Measurements from ENCODE around the gene PRR30.

Gene PRR30

DNA sequence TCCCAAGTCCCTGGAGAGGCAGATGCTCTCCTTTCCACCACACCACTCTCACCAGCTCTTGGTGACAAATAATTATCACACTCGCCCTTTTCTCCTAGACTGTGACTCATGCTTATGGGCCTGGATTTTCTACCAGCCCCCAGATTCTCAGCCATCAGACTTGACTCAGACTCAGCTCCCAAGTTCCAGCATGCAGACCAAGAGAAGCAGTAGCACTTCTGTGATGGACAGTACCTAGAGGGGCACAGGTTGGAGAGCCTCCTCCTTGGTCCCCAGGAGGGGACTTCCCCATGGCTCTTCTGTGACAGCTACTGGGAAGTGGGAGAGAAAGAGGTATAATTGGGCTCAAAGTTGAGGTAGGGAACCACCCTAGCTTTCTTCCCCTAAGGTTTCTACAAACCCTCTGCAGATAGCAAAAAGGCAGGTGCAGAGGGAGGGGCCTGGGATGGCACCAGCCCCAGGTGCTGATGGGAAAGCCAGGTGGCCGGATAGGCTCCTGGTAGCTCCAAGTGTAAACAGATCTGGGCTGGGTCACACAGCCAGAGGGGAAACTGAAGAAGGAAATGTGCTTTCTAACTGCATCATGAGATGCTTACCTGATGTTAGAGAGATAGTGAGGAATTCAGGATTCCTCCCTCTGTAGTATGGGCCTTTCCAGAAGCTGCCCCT, 13.7 kb upstream of the PRR30 start:
- no peak for FAIRE-seq

DNA sequence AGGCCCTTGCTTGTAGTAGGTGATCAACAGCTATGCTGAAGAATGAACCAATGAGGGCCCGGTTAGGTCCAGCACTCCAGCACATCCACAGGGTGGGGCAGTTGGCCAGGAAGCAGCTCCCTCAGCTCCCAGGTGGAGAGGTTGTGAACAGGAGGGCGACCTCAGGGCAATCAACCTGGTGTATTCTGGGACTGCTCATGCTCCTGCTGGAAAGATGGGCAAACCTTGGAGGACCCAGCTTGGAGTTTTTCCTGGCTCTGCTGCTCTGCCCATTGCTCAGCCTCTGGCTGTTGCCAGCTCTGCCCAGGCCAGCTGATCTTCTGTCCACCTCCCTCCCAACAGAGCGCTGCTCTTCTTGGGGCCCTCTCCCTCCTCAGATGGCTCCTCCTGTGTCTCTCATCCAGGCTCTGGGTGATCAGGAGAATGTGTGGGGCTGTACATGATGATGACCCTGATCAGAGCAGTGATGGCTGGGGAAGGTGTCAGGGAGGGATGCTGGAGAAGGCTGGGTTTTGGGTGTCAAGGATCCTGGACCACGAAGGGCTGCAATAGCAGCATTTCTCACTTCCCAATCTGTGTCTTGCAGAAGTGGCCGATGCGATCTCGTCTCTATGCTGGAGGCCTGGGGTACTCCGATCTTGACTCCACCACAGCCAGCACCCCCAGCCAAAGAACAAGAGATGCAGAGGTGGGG, 13.0 kb upstream of the PRR30 start:
- no peak for FAIRE-seq

DNA sequence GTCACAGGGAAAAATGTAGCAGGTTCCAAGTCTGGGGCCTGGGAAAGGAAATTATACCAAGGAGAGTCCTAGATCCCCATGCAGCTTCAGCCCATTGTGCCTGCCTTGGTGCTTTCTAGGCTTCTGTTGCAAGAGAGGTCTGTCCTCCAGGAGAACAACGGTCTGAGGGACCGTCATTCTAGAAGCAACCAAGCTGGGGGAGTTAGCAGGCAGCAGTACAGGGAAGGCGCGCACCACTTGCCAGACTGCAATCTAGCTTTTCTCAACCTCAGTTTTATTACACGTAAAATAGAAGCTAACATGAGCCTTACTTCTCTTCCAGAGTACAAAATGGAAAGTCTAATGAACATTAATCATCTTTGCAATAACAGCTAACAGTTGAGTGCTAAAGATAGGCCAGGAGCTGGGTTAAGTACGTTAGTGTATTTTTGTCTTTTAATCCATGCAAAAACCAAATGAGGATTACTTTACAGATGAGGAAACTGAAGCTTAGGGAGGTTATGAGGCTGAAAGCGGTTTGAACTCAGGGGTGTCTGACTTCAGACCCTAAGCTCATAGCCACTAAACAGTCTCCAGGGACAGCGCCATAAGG, 11.5 kb upstream of the PRR30 start:
- no peak for FAIRE-seq

DNA sequence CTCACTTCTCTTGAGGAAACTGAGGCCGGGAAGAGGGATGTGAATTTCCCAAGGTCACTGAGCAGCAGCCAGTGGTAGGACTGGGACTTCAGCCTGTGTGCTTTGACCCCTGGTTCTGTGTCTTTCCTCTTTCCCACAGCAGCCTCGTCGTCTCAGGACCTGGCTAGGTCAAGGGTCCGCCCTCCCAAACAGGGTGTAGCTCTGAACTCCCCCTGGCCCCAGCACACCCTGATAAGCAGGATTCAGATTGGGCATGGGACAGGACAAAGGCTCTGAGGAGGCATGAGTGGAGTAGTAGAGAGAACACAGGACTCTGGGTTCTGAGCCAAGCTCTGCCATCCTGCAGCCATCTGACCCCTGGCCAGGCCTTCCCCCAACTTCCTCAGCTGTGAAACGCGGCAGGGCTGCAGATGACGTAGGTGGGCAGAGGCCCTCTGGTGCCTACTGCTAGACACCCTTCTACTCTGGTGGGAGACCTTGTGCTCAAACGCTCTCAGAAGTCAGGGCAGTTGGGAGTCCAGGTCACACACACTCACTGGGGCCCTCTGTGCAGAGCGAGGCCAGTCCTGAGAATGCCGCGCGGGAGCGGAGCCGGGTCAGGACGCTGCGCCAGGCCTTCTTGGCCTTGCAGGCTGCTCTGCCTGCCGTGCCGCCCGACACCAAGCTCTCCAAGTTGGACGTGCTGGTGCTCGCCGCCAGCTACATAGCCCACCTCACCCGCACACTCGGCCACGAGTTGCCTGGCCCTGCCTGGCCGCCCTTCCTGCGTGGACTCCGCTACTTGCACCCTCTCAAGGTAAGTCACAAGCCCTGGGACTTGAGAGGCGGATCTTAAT, 10.6 kb upstream of the PRR30 start:
- FAIRE-seq: no peak

DNA sequence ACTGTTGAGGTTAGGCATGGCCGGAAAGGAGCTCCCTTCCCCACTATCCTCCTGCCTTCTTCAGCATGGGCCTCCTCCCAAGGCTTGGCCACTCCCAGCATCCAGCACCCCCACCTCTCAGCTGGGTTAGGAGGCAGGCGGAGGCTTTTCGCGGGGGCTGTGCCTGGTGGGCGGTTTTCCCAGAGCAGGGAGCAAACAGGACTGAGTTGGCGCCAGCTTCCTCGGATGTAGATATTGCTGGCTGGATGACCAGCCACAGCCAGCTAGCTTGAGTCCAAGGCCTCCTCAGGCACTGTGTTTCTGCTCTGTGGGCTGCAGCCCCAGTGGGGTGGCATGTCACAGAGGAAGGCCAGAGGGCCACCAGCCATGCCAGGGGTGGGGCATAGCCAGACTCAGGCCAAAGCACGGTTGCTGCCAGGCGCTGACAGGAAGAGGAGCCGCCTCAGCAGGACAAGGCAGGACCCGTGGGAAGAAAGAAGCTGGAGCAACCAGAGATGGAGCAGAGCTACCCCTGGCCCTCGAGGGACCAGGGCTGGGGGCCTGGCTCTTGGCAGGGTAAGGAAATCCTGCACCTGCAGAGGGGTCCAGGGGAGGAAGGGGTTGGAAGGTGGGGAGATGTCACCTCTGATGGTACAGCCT, 9.7 kb upstream of the PRR30 start, which contains the start of gene TCF23:
TSS of gene TCF23 (plus strand) at position 204 of the 639 bp plus-strand sequence. CDS start at position 334, 130 bp downstream.
- FAIRE-seq: no peak

DNA sequence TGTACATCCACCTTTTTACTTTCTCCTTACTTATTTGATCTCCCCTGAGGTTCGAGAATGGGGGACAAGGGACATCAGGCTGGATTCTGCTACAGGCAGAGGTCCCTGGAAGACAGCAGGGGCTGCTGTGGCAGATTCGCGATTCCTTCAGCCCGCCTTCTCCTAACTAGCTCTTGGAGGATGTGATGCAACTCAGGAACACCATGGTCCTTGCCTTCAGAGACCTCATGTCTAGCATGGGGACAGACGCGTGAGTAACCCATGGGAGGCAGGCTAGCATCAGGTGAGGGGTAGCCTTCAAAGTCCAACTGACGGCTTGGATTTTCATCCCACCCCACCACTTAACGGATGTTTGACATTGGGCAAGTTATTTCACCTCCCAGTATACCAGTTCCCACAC, 8.7 kb upstream of the PRR30 start:
- FAIRE-seq: no peak

DNA sequence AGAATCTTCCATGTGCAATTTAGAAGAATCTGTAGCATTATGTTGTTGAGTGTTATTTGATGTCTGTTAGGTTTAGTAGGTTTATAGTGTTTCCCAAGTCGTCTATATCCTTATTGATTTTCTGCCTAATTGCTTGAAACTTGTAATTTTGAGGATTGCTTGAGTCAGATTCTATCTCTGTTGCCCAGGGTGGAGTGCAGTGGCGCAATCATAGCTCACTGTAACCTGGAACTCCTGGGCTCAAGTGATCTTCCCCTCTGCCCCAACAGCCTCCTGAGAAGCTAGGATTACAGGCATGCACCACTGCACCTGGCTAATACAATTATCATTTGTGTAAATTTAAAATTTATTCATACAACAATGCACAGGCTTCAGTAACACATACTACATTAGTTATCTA, 6.5 kb upstream of the PRR30 start:
- FAIRE-seq: no peak

DNA sequence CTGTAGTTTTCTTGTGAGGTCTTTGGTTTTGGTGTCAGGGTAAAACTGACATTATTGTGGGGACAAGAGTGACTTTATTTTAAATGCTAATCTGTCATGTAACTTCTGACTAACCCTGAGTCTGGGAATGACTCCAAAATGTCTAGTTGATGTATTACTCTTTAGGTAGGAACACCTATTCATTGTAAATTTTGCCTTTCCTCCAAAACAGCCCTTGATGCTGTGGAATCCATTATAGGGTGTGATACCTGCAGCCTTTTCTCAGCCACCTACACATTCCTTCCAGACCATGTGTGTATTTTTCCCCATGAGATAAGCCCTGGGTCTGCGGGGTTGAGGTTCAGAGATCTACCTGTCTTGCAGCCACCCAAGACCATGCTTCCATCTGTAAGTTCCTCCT, 4.1 kb upstream of the PRR30 start:
- no peak for FAIRE-seq

DNA sequence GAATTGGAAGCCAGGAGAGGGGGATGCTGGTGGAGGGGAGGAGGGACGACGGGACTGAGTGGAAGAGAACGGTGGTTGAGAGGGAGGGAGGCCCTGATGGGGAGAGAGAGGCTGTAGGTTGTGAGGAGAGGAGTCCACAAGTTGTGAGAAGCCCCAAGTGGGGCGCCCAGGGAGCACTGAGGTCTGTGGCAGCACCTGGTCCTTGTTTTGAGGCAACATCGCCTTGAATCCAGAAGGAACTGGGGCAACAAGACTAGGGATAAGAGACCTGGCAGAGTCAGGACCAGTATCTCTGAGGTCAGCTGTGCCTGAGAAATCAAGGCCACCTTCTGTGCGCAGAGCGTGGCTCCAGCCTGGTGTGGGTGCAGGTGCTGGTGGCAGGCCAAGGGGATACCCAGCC, 1.1 kb downstream of the PRR30 start:
- FAIRE-seq: no peak

DNA sequence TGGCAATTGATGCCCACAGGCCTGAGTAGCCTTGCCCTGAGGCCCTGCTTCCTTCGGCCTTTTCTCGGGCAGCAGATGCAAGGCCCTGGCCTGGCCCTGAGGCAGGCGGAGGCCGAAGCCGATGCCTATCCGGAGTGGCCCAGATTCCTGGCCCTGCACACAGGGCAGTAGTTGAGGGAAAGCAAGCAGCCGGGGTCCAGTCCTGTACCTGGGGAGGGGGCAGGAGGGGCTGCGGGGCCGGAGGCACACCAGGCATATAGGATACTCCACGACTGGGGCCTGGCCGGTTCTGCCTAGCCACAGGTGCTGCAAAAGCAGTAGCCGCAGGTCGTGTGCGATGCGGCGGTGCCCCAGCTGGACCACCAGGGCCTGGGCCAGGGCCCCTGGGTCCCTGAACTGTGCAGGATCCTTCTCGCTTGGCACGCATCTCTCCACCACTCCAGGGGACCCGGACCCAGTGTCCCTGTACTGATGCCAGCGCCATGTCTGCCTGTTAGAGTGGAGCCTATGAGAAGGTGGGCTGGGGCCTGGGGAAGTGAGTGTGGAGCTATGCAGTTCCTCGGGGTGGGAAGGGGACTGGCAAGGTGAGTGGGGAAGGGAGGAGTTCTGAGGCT, 1.8 kb downstream of the PRR30 start:
- no peak for FAIRE-seq

DNA sequence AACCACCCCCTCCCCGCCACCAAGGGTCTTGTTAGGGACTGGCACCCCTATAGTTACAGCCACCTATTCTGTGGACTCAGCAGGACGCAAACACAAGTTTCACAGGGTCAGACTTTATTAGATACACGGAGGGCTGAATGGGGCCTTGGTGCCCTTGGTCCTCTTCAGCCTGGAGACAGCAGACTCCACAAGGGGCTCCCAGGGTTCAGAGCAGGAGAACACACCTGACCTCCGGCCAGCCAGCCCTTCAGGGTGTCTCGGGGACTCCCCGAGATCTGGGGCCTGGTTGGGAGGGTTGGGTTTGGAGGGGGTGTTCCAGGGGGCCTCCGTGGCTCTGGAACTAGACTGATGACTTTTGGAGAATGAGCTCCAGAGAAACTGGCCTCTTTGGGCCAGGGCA, 2.5 kb downstream of the PRR30 start:
- no peak for FAIRE-seq

DNA sequence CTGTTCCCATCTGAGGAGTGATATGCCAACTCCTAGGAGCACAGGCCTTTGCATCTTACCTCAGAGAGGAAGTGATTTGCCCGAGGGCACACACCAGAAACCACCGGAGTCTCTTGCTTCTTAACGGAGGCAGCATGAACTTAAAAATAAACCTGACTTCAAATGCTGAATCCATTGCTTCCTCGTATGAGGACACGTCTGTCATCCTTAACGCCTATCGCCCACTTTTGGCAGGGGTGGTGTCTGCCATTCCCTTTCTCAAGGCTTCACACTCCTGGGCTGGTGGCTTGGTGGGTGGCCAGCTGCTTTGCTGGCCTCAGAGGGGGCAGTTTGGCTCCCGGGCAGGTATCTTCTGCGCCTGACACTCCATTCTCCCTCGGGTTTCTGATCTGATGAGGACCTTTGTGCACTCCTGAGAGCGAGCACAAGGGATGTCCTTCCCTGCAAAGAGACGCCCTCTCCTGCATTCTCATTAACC, 3.7 kb downstream of the PRR30 start:
- no peak for FAIRE-seq

DNA sequence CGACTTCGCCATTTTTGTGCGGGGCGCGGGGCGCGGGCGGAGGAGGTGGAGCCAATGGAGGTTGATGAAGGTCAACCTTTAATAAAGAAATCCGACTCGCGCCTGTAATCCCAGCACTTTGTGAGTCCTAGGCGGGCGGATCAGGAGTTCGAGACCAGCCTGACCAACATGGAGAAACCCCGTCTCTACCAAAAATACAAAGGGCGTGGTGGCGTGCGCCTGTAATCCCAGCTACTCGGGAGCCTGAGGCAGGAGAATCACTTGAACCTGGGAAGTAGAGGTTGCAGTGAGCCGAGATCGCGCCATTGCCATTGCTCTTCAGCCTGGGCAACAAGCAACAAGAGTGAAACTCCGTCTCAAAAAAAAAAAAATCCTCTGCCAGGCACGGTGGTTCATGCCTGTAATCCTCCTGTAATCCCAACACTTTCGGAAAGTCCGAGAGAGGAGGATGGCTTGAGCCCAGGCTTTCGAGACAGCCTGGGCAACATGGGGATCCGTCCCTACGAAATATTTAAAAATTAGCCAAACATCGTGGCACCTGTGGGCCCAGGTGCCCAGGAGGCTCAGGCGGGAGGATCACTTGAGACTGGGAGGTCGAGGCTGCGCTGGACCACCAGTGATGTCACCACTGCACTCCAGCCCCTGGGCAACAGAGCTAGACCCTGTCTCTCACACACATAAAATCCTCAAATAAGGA, 4.3 kb downstream of the PRR30 start:
- no peak for FAIRE-seq

DNA sequence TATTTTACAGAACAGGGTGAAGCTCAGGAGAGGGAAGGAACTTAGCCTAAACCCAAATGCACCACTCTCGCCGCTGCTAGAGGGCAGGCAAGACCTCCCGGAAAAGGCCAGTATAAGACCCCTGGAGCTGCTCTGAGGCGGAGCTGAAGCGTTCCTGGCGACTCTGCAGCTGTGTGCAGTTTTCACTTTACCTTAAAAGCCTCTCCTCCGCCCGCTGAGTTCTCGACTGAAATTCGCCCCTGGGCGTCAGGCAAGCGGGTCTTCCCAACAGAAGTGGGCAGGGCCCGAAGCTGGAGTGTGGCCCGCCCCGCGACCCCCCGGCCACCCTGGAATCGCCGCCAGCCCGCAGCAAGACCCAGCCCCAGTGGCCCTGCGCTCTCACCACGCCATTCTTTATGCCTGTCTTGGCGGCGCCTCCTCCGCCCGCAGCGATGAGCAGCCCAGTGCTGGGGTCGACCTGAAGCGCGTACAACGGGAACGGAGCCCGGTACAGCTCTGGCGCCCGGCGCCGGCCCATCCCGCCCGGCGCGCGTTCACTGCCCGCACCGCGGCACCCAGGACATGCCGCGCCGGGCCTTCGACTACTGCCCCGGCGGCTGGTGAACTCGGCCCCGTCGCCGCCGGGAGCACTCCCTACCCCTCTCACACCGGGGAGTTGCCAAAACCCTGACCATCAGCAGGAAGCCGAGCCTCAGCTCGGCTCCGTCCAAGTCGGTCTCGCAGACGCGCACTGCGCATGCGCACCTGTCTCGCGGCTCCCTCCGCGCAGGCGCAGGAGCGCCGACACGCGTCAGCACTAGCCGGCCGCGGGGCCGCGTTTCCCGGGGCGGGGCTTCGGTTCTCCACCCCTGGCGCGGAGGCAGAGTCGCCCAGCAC, 5.1 kb downstream of the PRR30 start, which contains the start of gene PREB:
TSS of gene PREB (minus strand) at position 732 of the 876 bp plus-strand sequence. CDS start at position 517, 215 bp downstream.
- FAIRE-seq: peak; percentile 65

DNA sequence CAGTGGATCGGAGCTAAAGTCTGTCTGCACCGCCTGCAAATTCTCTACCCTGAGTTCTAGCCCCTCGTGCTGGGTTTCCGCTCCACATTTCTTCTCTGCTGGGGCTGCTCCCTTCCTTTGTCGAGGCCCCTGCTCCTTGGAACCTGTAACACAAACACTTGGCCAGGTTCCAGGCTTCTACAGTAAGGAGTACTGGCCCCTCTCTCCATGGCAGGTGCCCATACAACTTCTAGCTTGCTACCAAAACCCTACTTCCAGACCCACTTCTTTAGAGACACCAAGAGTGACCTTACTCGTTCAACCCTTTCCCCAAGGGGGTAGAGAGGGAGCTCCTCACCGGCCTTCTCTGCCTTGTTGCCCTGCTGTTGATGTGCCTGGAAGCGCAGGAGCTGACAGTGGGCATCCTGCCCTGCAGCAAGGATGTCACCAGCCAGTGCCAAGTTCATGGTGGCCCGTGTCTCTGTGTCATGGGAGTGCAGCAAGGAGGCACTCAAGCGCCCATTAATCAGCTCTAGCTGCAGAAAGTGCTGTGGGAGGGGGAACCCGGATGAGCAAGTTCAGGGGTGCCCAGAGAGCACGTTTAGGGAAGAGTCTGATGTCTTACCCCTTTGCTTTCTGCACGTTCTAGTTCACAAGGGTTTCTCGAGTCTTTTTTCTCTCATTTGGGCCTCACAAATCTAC, 5.9 kb downstream of the PRR30 start:
- no peak for FAIRE-seq

DNA sequence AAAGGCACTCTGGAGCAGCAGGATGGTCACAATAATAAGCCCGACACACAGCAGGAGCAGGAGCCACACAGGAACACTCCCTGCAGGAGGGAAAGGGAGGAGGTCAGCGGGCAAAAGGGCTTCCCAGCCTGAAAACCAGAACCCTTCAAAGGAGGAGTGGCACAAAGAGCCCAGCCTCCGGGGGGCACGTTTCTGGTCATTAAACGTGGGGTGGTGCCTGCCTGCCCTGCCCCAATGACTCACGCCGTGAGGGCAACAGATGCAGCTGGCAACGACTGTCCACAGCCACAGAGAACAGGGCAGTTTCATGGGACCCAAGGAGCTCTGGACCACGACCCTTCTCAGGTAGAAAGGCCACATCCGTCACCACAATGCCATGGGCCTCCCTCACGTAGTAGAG, 7.8 kb downstream of the PRR30 start:
- FAIRE-seq: no peak

DNA sequence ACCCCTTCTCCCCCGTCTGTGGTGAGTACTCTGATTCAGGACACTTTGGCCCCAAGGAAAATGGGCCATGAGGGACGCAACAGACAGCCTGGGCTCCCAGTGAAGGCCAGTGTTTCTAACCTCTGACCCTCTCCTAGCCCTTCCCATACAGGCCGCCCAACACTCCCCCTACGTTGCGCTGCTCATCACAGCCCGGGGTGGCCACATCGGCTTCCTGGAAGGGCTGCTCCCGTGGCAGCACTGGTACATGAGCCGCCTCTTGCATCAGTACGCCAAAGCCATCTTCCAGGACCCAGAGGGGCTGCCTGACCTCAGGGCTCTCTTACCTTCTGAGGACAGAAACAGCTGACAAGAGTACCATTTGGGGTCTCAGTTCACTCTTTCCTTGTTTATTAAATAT, 8.8 kb downstream of the PRR30 start:
- FAIRE-seq: no peak

DNA sequence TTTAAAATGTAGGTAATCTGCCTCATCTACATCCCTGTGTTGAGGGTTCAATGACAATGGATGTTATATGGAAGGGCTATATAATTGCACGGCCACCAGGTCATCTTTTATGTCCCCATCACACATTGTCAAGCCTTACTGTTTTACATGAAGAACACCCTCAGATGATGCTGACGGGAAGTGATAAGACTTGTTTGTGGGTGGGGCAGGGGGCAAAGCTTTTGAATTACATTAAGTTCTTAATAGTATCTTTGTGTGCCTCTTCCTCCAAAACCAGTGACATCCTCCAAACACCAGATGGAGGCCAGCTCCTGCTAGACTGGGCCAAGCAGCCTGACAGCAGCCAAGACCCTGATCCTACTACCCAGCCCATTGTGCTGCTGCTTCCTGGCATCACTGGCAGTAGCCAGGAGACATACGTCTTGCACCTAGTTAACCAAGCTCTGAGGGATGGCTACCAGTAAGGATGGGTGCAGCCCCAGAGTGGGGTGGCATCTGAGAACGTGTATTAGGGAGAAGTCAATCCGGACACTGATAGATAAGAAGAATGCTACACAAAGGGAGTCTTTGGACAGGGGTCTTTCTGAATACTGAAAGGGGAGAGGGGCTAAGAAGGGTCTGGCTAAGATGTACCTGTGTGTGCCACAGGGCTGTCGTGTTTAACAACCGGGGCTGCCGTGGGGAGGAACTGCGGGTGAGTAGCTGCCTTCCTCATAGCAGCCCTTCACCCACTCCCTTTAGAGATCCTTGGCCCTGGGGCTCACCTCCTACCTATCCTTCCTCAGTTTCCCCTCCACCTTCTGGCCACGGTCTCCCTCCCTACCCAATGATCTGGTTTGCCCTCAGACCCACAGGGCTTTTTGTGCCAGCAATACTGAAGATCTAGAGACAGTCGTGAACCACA, 10.3 kb downstream of the PRR30 start:
- FAIRE-seq: no peak

Data from A204.1 (cell line).